Natural killer cell (primary cell): ENCODE data around the gene PSORS1C1. TPM values are rescaled to one million over a fixed set of nuclear protein-coding genes. Genes with fewer than 3 reads are reported as not detected.
"Not testable (repeated sequence)": the region's sequence is repeated elsewhere in the genome, so short reads cannot be mapped to it uniquely, and the experiment has no call there.

ENCODE experiments used
- ATAC-seq, 3 donors: fragments of 150-1000 bp in 2 of 3; fragments of 200-7000 bp in 1 of 3; cut with Tn5 transposase; 1 replicate in 1 of 3; 2 replicates in 2 of 3; pipeline ENCODE4 v1.10.0; 2021; ENCODE audit warnings: mild to moderate bottlenecking in 2 of 3, moderate library complexity in 2 of 3
- DNase-seq, 2 donors: peaks; one replicate each; pipeline versions ENCODE4 v3.0.0 to v3.0.0-alpha.2; 2013 to 2021; ENCODE audit warnings: mixed read lengths in 1 of 2
- H3K27ac ChIP-seq: one replicate; pipeline ENCODE4 v1.5.1; 2013; ENCODE audit warnings: mild to moderate bottlenecking, low read length
- H3K27me3 ChIP-seq: one replicate; pipeline ENCODE4 v1.6.1; 2013; ENCODE audit warnings: low read length; ENCODE audit not compliant: control insufficient read depth, insufficient read depth
- H3K36me3 ChIP-seq: one replicate; pipeline ENCODE4 v1.6.1; 2013; ENCODE audit warnings: low read length; ENCODE audit not compliant: control insufficient read depth, insufficient read depth
- H3K4me1 ChIP-seq: one replicate; pipeline ENCODE4 v1.6.1; 2013; ENCODE audit warnings: low read length; ENCODE audit not compliant: control insufficient read depth, insufficient read depth
- H3K4me3 ChIP-seq: one replicate; pipeline ENCODE4 v1.5.1; 2013; ENCODE audit warnings: low read length
- H3K9me3 ChIP-seq: one replicate; pipeline ENCODE4 v1.6.1; 2013; ENCODE audit warnings: low read length; ENCODE audit not compliant: control insufficient read depth, insufficient read depth
- H3K27ac Mint-ChIP-seq, 2 donors: one replicate each; pipeline ENCODE4 v1.8.0; 2022; ENCODE audit warnings: mild to moderate bottlenecking in 2 of 2, mixed read lengths in 2 of 2, moderate library complexity in 1 of 2
- H3K27me3 Mint-ChIP-seq, 2 donors: one replicate each; pipeline ENCODE4 v1.8.0; 2022; ENCODE audit warnings: low read depth in 2 of 2, mixed read lengths in 2 of 2
- H3K36me3 Mint-ChIP-seq: one replicate; pipeline ENCODE4 v1.8.0; 2022; ENCODE audit warnings: mixed read lengths
- H3K4me1 Mint-ChIP-seq, 2 donors: one replicate each; pipeline ENCODE4 v1.8.0; 2022; ENCODE audit warnings: mixed read lengths in 2 of 2
- H3K4me3 Mint-ChIP-seq: one replicate; pipeline ENCODE4 v1.8.0; 2022; ENCODE audit warnings: mild to moderate bottlenecking, moderate library complexity, mixed read lengths
- H3K9me3 Mint-ChIP-seq, 2 donors: one replicate each; pipeline ENCODE4 v1.8.0; 2022; ENCODE audit warnings: mixed read lengths in 2 of 2
- WGBS: methylation state at CpG from one replicate; pipeline ENCODE4 v1.1.7; 2013; ENCODE audit warnings: missing lambda C conversion rate; ENCODE audit not compliant: insufficient coverage; 5-methylcytosine and 5-hydroxymethylcytosine counted together
- intact Hi-C: fragments of 100-400 bp; cut with micrococcal nuclease; formaldehyde crosslinking; loops from one replicate; pipeline ENCODE4 v1.14.2; 2022
- total RNA-seq, 4 donors: library from RNA; stranded (reverse); fragments of 120-200 nt in 1 of 4; gene quantifications; one replicate each; pipeline versions ENCODE4 v1.2.3 to v1.2.4, GENCODE V29; 2013 to 2022
- TF ChIP-seq, protein P1 (sequence below): fragments of 200-600 bp; IDR thresholded peaks from one replicate; pipeline ENCODE4 v1.8.0; 2022; ENCODE audit warnings: antibody characterized with exemption

PSORS1C1 gene
- total RNA-seq, 3 donors from 2014 or later (not counting 1 experiment from before 2014, with no cell fraction given): not detected

DNA sequence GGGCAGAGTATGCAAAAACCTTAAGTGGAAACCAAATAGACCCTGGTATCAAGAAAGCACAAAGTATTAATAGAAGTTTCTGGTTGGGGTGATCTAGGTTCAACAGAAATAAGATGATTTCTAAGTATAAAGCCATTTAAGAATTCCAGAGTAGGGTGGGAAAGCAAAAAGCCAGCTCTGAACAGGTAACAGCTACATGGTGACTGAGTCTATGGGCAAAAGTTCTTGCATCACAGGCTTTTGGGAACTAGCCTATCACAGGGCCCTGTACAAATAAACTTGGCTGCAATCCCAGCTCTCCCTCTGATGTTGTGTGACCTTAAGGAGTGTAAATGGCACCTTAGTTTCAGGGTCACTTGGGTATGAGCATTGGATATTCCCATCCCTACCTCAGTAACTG lies 49.3 kb downstream of the PSORS1C1 start:
- no peak overlapping the region for H3K27ac Mint-ChIP-seq
- no peak overlapping the region for H3K4me3 ChIP-seq
- H3K9me3 ChIP-seq: no peaks in the 10 kb centered on the region
- no peaks in the 10 kb centered on the region for H3K36me3 ChIP-seq
- intact Hi-C loops: no loop called here
- H3K4me3 Mint-ChIP-seq: no peak overlapping the region
- DNase-seq: no peak
- no peaks in the 10 kb centered on the region for H3K36me3 Mint-ChIP-seq
- TF ChIP-seq, protein P1, sequence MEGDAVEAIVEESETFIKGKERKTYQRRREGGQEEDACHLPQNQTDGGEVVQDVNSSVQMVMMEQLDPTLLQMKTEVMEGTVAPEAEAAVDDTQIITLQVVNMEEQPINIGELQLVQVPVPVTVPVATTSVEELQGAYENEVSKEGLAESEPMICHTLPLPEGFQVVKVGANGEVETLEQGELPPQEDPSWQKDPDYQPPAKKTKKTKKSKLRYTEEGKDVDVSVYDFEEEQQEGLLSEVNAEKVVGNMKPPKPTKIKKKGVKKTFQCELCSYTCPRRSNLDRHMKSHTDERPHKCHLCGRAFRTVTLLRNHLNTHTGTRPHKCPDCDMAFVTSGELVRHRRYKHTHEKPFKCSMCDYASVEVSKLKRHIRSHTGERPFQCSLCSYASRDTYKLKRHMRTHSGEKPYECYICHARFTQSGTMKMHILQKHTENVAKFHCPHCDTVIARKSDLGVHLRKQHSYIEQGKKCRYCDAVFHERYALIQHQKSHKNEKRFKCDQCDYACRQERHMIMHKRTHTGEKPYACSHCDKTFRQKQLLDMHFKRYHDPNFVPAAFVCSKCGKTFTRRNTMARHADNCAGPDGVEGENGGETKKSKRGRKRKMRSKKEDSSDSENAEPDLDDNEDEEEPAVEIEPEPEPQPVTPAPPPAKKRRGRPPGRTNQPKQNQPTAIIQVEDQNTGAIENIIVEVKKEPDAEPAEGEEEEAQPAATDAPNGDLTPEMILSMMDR: no peak
- peaks cover 9% of the 10 kb centered on the region for H3K4me1 ChIP-seq
- H3K27me3 ChIP-seq: no peaks in the 10 kb centered on the region
- ATAC-seq: no peak
- no peak overlapping the region for H3K27ac ChIP-seq
- H3K9me3 Mint-ChIP-seq: no peaks in the 10 kb centered on the region
- peaks cover 5 to 6% of the 10 kb centered on the region in 2 donors for H3K4me1 Mint-ChIP-seq
- H3K27me3 Mint-ChIP-seq: no peaks in the 10 kb centered on the region

DNA sequence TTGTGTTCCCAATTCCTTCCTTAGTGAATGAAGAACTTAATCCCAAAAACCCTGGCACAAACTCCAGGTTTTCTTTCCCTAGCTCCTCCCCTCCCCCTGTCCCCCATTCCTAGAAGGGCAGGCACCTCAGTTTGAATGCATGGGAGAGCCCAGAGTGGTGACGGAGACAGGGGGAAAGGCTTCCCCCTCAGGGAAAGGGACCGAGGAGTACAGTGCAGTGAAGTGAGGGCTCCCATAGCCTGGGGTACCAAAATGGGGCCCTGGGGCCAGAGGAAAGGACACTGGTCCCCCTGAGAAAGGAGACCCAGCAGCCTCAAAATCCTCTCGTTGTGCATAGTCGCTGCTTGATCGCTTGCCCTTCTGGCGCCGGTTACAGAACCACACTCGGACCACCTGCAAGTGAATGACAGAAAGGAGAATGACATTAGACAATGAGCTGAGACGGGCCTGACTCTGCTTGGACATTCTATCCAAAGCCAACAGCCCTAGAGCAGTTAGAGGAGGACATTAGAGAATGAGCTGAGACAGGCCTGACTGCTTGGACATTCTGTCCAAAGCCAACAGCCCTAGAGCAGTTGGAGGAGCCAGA lies 50.0 kb downstream of the PSORS1C1 start:
- H3K27ac Mint-ChIP-seq, intact Hi-C loops, H3K4me3 Mint-ChIP-seq, H3K4me3 ChIP-seq, H3K27ac ChIP-seq, H3K27me3 Mint-ChIP-seq, H3K4me1 Mint-ChIP-seq, ATAC-seq, H3K4me1 ChIP-seq, DNase-seq, H3K9me3 ChIP-seq, H3K27me3 ChIP-seq, H3K9me3 Mint-ChIP-seq, H3K36me3 ChIP-seq, H3K36me3 Mint-ChIP-seq: not testable (repeated sequence)
- 98% methylated on average over 7 of the region's 9 CpGs for WGBS

DNA sequence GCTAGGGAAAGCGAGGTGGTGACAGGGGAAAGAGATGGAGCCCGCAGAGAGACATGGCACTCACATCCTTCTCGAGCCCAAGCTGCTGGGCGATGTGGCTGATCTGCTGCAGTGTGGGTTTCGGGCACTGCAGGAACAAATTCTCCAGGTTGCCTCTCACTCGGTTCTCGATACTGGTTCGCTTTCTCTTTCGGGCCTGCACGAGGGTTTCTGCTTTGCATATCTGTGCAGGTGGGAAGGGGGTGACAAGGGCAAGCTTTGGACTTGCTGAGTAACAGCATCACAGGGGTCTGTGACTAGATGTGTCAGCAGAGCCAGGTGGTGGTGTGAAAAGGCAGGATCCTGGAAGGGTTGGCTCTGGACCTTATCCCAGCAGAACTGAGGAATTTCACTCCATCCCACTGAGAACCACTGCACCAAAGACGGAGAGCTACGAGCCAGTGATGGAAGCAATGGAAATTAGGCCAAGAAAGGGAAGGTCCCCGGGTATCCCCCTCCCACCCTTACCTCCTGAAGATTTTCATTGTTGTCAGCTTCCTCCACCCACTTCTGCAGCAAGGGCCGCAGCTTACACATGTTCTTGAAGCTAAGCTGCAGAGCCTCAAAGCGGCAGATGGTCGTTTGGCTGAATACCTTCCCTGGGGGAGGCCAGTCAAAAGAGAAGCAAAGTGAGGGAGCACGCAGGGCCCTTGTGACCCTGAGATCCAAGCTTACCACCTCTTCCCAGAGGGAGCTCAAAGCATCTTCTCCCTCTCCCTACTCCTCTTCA lies 50.6 kb downstream of the PSORS1C1 start:
- H3K4me1 Mint-ChIP-seq, H3K27me3 Mint-ChIP-seq, H3K27me3 ChIP-seq, H3K9me3 ChIP-seq, intact Hi-C loops, H3K36me3 Mint-ChIP-seq, H3K4me3 ChIP-seq, H3K9me3 Mint-ChIP-seq, H3K27ac Mint-ChIP-seq, H3K27ac ChIP-seq, H3K4me1 ChIP-seq, H3K36me3 ChIP-seq, DNase-seq, H3K4me3 Mint-ChIP-seq, ATAC-seq: not testable (repeated sequence)
- 88% methylated on average over 17 of the region's 17 CpGs for WGBS

DNA sequence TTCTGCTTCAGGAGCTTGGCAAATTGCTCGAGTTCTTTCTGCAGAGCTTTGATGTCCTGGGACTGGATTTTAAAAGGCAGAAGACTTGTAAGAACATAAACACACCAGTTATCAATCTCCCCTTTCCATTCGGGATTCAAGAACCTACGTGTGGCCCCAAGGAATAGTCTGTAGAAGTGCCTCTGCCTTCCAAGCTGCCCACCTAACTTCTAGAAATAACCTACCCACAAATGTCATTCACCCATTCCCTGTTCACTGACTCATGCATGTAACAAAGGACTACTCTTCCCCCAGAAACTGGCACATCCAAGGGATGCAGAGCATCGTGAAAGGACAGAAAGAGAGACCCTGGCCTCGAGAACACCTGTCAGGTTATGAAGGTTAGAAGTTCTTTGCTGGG lies 51.4 kb downstream of the PSORS1C1 start:
- DNase-seq: no peak
- H3K36me3 ChIP-seq: no peaks in the 10 kb centered on the region
- Mint-ChIP-seq H3K36me3 (no peaks in the 10 kb centered on the region), H3K9me3 (no peaks in the 10 kb centered on the region), H3K27ac (no peak overlapping the region), H3K4me1 (no peaks in the 10 kb centered on the region), H3K27me3 (no peaks in the 10 kb centered on the region), H3K4me3 (no peak overlapping the region)
- H3K4me1 ChIP-seq: no peaks in the 10 kb centered on the region
- WGBS: 95% methylated on average over 5 of the region's 5 CpGs
- H3K27me3 ChIP-seq: no peaks in the 10 kb centered on the region
- ATAC-seq: no peak
- TF ChIP-seq, protein P1: no peak
- H3K27ac ChIP-seq: no peak overlapping the region
- H3K4me3 ChIP-seq: no peak overlapping the region
- intact Hi-C loops: no loop called here
- no peaks in the 10 kb centered on the region for H3K9me3 ChIP-seq
